HG03064 (cell line): Measurements from ENCODE around the gene ULK4.

Source experiments
- ATAC-seq: cut with Tn5 transposase; IDR thresholded peaks from one replicate; pipeline ENCODE4 v1.9.1; 2021; ENCODE audit warnings: low read depth; ENCODE audit not compliant: unreplicated experiment

ULK4 gene

GRCh38 chr3:41328926-41329325, 633.0 kb downstream of the ULK4 start:
- ATAC-seq, result no peak

DNA sequence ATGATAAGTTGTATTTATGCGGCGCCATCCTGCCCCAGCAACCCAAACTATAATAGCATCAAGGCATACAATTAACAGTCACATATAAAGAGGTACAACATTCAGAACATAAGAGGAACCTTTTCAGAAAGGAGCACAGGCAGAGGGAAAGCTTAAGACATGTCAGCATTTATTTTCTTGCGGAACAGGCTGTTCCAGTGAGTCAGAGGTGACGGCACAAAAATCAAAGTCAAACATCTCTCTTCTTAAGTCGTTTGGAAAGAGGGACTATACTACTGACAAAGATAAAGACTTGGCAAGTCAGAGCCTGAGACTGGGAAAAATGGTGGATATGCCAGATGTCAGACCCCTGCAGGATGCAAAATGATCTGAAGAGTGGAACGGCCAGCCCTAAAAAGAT, 634.2 kb downstream of the ULK4 start:
- no peak for ATAC-seq

DNA sequence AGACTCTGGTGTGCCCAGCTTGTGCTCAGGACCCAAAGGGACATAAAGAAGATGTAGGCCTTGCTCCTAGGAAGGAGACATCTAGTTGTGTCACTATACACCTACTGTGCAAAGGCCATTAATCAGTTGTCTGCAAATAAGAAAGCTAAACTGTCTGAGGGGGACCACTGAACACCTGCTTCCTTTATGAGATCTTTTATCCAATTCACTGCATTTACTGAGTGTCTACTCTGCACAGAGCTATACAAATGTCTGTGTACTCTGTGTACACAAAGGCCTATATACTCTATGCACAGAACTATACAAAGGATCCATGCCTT, 637.8 kb downstream of the ULK4 start:
- no peak for ATAC-seq

DNA sequence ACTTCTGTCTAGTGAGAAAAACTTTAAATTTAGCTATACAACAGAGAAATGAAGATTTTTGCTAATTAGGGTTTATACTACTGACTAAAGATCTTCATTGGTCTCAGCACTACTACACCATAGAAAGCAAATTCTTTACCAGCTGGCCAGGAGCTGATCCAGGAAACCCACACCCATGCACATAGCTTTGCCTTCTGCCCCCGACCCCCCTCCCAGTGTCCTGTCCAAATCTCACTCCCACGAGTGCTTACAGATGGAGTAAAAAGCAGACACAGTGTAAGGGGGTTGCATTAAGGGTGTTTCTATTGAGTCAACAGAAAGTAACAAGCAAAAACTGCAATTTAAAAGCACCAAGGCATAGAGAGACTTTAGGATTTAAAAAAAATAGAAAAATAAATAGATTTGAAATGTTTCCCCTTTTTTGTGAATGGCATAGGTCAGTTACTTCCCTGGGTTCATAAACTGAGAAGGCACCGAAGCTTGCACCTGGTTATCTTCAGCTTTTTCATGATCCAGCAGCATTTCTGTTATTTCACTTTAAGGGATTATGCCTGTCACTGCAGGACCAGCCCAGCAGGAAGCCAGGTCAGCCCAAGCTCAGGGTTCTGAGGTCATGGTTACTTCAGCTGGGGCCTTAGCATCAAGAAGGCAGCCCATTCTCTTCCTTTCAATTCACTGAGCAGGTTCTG, 638.3 kb downstream of the ULK4 start:
- ATAC-seq, result no peak

DNA sequence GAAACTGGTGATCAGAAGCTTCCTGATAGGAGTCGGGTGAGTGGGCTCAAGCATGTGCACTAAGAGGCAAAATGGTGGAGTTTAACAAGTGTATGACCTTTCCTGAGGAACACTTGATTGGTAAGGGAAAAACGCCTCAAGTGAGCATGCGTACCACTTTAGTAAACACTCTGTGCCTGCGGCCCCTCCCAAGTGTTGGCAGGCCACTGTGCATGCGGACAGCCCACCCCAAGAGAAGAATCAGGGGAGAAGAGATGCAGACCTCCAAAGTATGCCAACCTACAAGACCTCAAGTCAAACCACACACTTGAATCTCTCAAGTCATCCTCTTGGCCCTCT, 640.3 kb downstream of the ULK4 start:
- ATAC-seq, result no peak

DNA sequence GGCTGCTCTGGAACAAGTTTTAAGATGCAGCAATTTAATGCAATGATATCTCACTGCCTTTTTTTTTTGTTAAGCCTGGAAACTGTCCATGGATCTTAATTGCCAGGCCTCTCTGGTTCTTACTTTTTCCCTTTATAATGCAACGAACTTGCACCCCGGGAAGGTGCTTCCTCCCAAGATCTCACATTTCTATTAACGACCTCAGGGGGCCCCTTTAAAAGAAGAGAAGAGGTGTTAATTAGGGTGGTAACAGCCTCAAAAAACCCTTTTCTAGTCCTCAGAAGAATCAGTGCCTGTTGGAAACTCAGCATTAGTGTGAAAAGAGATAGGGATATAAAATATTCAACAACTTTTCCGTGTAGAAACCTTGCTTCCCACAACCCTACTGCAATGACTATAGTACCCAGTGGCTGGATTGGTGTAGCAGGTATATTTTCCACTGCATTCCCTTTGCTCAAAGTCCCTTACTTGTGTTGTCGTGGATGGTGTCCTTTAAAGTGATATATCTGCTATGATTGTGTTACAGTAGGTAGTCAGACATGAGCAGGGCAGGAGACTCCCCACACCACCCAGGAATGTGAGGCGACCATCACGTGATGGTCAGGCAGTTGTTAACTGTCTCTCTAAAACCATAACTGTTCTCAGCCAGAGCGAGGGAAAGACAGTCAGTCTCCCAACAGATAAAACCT, 640.8 kb downstream of the ULK4 start:
- no peak for ATAC-seq

DNA sequence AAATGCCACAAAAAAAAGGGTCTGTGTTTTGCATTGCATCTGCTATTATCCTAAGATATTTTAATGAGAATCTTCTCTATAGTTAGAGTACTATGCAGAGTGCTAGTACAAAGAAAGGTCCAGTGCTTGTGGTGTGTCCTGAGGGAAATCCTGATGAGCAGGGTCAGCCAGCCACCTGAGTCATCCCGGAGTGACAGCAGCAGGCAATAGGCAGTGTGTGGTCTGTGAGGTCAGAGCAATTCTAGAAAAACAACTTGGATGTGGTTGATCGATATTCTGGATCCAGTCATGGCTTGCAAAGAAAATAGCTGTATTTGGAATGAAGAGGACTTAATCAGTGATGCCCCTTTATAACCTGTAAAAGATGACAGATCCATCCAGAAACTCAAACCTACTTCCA, 643.4 kb downstream of the ULK4 start:
- ATAC-seq, result no peak

DNA sequence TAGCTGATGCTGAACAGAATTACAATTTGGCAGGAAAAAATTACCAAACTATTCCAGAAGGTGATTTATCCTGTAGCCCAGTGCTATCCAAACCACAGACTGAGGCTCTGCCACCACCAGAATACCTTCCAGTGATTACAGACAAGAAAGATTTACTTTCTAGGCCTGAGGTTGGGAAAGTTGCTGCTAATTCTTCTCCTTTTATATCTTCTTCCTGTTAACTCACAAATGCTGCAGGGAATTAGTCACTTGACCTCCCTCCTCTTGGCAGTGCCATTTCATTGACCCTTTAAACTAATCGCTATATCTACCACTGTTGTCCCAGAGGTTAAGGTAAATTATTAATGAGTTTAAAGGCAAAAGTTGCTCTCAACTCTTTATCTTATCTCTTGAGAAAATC, 644.2 kb downstream of the ULK4 start:
- ATAC-seq, result no peak

DNA sequence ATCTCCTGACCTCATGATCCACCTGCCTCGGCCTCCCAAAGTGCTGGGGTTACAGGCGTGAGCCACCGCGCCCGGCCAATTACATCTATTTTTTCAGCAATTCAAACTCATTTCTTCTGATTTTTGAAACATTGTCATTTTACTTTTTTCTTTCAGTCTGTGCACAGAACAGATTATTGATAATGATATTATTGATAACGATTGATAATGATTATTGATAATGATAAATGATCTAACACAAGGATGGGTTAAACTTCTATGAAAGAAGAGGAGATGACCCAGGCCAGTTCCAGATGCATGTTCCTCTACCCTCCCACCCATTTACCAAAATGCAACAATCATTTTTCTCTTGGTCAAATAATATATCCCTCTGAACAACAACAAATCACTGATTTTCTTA, 644.6 kb downstream of the ULK4 start:
- ATAC-seq, result no peak

- no peak for ATAC-seq
Observed at GRCh38 chr3:41315126-41315525, 646.8 kb downstream of the ULK4 start.

- ATAC-seq, result no peak
Observed at GRCh38 chr3:41308119-41308518, 653.8 kb downstream of the ULK4 start.

GRCh38 chr3:41307065-41307464, 654.8 kb downstream of the ULK4 start:
- ATAC-seq, result no peak

GRCh38 chr3:41304593-41304992, 657.3 kb downstream of the ULK4 start:
- ATAC-seq, result no peak

DNA sequence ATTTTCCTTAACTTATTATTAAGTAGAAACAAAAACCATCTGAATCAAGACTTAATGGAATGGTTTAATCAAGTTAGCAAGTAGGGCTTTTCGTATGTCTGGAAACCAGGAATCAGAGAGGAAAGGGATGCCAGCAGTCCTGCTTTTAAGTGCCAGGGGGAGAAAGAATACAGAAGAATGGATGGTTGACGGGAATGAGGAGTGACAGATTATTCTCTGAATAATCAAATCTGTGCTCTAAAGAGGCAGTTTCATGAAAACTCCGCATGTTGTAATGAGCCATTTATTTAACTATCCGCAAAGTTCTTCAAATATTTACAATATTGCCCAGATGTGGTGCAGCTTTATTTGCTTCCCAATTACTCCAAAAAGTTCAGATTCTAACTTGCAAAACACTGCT, 659.6 kb downstream of the ULK4 start:
- no peak for ATAC-seq

- ATAC-seq, result no peak
Observed at GRCh38 chr3:41301548-41301947, 660.4 kb downstream of the ULK4 start.

DNA sequence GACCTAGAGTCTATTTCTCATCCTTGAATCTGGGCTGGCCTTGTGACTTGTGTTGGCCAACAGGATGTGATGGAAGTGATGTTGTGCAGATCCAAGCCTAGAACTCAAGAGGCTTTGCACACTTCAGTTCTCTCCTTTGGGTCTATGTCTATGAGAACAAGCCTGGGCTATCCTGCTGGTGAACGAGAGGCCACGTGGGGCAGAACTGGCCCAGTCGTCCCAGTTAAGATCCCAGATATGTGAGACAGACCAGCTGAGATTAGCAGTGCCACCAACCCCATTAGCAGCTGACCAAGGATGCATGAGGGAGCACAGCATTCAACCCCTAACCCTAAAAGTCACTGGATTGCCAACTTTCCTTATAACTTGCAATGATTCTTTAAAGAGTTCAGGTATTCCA, 662.9 kb downstream of the ULK4 start:
- no peak for ATAC-seq

GRCh38 chr3:41297750-41298149, 664.2 kb downstream of the ULK4 start:
- ATAC-seq, result no peak

DNA sequence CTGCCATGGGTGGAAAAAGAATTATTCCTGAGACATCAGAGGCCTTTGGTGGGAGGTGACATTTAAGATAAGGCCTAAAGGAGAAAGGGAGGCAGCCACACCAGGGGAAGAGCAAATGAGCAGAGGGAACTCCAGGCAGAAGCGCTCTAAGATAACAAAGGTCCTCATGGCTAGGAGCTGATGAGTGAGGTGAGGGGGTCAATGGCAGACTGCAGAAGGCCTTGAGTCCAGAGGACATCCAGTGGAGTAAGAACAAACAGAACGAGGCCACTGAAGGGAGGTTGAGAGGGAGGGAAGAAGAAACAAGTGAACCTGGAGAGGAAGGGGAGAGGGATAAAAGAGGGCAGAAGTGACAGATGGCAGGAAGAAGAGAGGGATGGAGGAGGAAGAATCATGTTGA, 665.3 kb downstream of the ULK4 start:
- no peak for ATAC-seq

DNA sequence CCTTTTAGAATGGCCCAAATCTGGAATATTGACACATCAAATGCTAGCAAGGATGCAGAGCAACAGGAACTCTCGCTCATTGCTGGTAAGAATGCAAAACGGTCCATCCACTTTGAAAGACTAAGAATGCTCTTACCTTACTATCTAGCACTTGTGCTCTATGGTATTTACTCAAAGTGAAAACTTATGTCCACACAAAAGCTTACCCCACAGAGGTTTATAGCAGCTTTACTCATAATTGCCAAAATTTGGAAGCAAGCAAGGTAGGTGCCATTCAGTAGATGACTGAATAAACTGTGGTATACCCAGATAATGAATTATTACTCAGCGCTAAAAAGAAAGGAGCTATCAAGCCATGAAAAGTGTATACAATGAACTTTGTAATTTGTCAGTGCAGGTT, 666.2 kb downstream of the ULK4 start:
- ATAC-seq, result no peak

DNA sequence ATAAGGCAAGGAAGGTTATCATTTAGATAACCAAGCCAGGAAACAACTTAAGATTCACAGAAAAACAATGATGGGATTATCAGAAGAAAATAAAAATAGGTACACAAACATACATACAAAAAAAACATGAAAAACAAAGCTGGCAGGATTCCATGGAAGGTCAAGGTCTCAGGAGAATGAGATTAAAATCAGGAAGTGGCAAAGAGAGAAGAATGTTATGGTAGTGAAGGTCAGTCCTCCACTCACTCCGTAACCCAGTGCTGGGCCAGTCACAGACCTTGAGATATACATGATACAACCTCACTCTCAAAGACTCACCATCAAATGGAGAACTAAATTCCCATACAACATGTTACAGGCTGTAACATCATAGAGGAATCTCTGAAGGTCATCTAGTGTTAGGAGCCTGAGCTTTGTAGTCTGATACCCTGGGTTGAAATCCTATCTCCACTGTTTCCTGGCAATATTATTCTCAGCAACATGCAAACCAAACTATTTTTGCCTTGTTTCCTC, 668.7 kb downstream of the ULK4 start:
- no peak for ATAC-seq

GRCh38 chr3:41290736-41291135, 671.2 kb downstream of the ULK4 start:
- ATAC-seq, result no peak

- ATAC-seq, result no peak
Observed at GRCh38 chr3:41290306-41290705, 671.6 kb downstream of the ULK4 start.

- no peak for ATAC-seq
Observed at GRCh38 chr3:41288785-41289184, 673.1 kb downstream of the ULK4 start.
